Right renal pelvis (tissue), 4 donors: Measurements from ENCODE around the gene SLC13A3. TPM values are rescaled to one million over a fixed set of nuclear protein-coding genes. Genes with fewer than 3 reads are reported as not detected.
"Not testable (repeated sequence)": the region's sequence is repeated elsewhere in the genome, so short reads cannot be mapped to it uniquely, and the experiment has no call there.

ENCODE experiments used
- DNase-seq, 4 donors: peaks; one replicate each; pipeline ENCODE4 v3.0.0-alpha.2; 2013; ENCODE audit warnings: low read depth in 4 of 4, low spot score in 3 of 4, missing footprints in 1 of 4
- polyA plus RNA-seq, 4 donors: library from polyadenylated mRNA; unstranded; fragments of 120-200 nt; gene quantifications; one replicate each; pipeline ENCODE4 v1.2.1, GENCODE V29; 2013; ENCODE audit not compliant: insufficient read length in 4 of 4

The SLC13A3 gene
- polyA plus RNA-seq, 4 donors: 10.2 to 29.1 (median 16.3) TPM

GRCh38 chr20:46681032-46681854 is 30.0 kb upstream of the SLC13A3 start:
- peak in 2 of 4 donors; percentile 65 to 69 for DNase-seq

GRCh38 chr20:46680684-46681031 is 29.4 kb upstream of the SLC13A3 start:
- no peak for DNase-seq

GRCh38 chr20:46678516-46678915 is 27.3 kb upstream of the SLC13A3 start:
- DNase-seq: no peak

GRCh38 chr20:46677608-46678007 is 26.3 kb upstream of the SLC13A3 start:
- no peak for DNase-seq

- not testable (repeated sequence) for DNase-seq
These were observed 25.5 kb upstream of the SLC13A3 start for GRCh38 chr20:46676649-46677316.

- DNase-seq: no peak
These were observed 23.2 kb upstream of the SLC13A3 start for GRCh38 chr20:46674253-46675083.

GRCh38 chr20:46673394-46674252 is 22.4 kb upstream of the SLC13A3 start:
- no peak for DNase-seq

- no peak for DNase-seq
These were observed 21.4 kb upstream of the SLC13A3 start for GRCh38 chr20:46672543-46673148.

GRCh38 chr20:46671866-46672542 is 20.7 kb upstream of the SLC13A3 start:
- DNase-seq: no peak

GRCh38 chr20:46670585-46671584 is 19.6 kb upstream of the SLC13A3 start:
- DNase-seq: no peak

GRCh38 chr20:46670228-46670584 is 18.9 kb upstream of the SLC13A3 start:
- DNase-seq: no peak

- no peak for DNase-seq
These were observed 15.7 kb upstream of the SLC13A3 start for GRCh38 chr20:46666818-46667515.

- DNase-seq: no peak
These were observed 15.0 kb upstream of the SLC13A3 start for GRCh38 chr20:46666306-46666705.

GRCh38 chr20:46665602-46666001 is 14.3 kb upstream of the SLC13A3 start:
- no peak for DNase-seq

- DNase-seq: no peak
These were observed 12.3 kb upstream of the SLC13A3 start for GRCh38 chr20:46663531-46663930.

- DNase-seq: no peak
These were observed 10.4 kb upstream of the SLC13A3 start for GRCh38 chr20:46661659-46662058.

GRCh38 chr20:46660487-46660886 is 9.2 kb upstream of the SLC13A3 start:
- DNase-seq: no peak

GRCh38 chr20:46657618-46658017 is 6.4 kb upstream of the SLC13A3 start:
- no peak for DNase-seq
